SHP77 (cell line): ENCODE data around the gene ITGAD.

ENCODE experiments used
- DNase-seq, 2 experiments: peaks; one replicate each; lab custom pipeline; 2025; lab: John Stamatoyannopoulos, UW

Gene ITGAD

DNA sequence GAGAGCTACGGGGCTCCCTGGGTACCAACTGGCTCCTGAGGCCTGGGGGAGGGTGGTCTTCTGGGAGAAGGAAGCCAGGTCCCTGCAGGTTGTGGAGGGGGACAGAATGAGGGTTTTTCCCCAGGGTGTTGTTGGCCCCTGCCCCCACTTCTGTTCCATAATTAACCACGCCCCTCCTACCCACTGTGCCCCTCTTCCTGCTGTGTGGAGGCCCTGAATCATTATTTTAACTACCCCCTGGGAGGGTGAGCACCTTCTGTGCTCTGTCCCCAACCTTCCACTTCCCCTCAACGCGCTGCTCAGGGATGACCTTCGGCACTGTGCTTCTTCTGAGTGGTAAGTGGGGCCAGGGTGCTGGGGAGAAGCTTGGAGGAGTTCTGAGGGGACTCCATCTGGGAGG is at the start of gene ITGAD:
Gene ITGAD (plus strand): TSS at position 280 of the 400 bp plus-strand sequence. CDS start 26 bp downstream, at position 306.
- DNase-seq: no peak

DNA sequence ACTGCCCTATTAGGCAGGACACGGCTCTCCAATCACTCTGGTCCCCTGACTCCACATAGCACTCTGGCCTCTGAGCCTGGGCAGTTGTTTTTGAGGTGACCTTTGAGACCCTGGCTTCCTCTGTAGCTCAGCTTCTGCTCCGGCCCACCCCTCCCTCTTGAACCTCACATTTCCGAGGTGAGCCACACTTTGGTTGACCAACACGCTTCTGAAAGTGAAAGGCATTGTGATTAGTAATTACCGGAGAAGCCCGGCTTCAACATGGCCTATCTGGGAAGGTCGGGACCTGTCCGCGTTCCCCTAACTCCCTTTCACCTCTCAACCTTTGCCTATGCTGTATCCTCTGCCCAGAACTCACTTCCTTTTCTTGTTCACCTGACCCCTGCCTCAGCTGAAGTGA is 48.4 kb upstream of the ITGAD start:
- DNase-seq: no peak

DNA sequence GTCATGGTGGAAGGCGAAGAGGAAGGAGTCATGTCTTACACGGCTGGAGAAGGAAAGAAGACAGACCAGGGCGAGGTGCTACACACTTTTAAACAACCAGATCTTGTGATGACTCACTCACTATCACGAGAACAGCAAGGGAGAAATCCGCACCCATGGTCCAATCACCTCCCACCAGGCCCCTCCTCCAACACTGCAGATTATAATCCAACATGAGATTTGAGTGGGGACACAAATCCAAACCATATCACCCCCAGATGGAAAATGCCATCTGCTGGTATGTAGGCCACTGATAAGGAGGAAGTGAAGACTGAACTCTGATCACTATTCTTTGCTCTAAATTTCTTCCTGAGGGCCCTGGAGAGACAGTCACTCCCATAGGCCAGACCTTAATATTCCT is 45.7 kb upstream of the ITGAD start:
- no peak for DNase-seq

DNA sequence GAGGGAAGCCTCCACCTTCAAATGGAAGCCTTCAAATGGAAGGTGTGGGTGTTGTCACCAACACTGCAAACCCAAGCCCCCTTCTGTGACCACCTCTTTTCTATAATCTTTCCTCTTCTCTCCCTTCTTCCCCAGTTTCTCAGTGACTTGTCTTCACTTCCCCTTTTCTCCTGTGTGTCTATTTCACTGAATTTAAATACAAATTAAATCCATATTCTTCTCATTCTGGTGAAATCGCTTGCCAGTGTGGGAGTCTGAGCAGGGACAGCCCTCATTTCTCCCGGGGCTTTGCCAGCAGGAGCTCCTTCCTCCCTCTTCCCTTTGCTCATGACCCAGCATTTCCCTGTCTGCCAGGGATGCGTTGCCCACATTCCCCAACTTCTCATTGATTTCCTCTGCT is 44.6 kb upstream of the ITGAD start:
- no peak for DNase-seq

DNA sequence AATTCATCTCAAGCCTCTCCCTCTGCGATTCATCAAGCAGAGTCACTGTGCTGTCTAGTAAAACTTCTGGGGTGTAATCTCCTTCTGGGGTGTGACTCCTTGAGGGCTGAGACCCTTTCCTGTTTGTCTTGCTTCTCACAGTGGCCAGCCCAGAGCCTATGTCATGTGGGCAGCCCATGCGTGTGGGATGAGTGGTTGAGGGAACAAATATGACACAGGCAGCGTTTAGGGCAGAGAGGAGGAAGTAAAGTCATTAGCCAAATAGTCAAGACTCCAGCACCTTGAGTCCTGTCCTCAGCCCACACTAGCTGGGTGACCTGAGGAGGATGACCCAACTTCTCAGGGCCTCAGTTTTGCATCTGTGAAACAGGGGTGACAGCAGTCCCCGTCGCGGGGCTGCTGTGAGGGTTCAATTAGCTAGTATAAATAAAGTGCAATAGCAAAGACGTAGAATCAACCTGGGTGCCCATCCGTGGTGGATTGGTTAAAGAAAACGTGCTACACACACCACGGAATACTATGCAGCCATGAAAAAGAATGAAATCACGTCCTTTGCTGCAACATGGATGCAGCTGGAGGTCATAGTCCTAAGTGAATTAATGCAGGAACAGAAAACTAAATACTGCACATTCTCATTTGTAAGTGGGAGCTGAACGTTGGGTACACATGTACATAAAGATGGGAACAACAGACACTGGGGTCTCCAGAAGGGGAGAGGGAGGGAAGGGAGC is 42.7 kb upstream of the ITGAD start:
- DNase-seq: no peak

DNA sequence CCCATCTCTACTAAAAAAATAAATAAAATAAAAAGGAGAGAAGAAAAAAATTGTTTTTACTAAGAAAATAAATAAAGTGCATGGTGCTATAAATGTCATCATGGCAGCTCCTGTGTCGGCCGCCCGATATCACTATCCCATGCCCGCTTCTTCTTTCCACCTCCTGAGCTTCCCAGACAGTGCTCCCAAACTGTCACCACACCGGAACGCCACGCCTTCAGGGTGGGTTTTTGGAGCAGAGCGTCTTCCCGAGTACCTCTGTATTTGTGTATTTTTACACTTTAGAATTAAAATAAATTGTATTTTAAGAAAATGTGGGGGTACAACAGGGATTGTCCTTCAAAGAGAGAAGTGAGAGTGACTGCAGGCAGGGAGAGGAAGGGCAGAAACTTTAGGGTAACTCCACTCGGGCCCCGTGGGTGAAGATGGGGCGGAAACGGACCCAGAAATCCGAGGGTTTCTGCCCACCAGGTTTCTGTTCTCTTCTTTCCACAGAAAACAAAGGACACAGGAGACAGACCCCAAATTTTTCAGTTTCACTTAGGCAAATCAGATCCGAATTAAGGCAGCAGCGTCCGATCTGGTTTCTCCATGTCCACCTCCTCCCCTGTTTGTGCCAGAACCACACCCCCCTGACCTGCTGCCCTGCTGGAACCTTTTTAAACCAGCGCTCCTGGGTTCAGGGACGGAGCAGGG is 41.7 kb upstream of the ITGAD start:
- DNase-seq: no peak

DNA sequence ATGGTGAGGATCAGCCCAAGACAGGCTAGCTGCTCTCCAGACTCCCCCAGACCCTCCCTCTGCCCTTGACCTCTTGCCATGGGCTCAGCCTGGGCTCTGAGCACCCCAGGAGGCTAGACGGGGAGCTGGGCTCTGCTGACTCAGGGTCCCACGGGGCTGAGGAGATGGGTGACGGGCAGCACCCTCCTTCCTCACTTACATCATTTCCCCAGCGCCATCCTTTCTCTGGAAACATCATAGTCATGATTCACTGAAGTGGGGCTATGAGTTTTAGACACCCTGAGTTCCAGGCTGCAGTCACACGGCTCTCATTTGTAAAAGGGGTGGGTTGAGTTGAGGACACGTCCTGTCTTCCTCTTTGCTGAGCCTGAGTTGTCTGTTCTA is 41.2 kb upstream of the ITGAD start:
- DNase-seq: no peak

DNA sequence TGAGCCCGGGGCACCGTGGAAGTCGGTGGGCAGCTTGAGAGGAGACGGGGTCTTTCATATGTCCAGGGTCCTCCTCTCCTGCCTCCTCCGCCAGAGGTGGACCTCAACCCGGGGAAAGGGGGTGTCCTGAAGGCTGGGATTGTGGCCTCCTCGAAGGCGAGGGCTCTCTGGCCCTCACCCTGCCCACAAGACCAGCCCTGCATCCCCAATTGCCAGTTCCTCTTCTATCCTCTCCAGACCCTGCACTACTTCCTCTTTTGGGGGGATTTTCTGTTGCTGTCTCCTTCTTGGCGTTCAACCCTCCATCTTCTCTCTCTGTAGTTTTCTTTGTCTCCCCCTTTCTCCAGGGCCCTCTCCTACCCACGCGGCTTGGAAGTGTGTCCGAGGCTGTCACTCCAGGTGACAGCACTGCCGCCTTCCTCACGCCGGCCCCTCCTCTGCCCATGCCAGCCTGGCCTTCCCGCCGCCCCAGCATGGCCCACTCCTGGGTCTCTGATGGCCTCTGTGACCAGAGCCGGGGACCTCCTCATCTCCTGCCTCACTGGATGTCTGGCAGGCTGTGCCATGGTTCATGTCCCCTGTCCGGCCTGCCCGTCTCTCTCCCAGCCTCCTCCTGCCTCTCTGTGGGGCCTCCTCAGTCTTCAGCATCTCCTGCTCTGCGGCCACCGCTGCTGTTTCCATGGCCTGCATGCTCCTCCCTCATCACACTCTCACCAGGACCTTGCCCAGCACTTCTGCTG is 40.6 kb upstream of the ITGAD start:
- DNase-seq: no peak

DNA sequence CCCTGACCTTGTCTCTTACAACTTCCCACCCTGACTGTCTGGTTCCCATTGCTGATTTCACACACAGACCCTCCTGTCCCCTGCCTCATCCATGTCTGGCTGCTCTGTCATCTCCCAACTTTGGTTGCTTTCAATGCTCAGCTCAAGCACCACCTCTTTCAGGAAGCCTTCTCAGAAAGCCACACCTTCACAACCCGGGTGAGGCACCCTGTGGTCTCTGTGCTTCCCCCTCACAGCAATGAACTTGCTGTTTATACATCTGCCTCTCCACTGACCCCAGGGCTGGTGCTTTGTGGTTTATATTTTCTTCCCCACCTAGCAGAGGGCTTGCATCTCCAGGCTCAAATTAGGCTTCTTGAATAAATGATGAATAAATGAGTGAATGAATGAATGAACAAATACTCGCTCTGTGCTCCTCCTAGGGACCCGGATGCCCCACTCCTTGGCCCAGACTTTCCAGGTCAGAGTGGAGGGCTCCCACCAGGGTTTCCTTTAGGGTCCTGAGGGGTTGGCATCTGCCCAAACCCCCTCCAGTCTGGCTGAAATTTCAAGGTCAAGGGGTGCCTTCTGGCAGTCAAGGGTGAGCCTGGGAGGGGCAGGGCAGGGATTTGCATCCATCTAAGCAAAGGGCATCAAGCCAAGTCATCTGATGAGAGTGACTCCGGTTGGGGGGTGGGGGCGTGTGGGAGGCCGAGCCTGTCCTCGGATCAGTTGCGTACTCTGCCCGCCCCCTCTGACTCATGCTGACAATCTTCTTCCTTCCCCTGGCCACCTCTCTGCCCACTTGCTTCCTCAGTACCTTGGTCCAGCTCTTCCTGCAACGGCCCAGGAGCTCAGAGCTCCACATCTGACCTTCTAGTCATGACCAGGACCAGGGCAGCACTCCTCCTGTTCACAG is 38.5 kb upstream of the ITGAD start, which contains the start of gene ITGAX:
Gene ITGAX (plus strand): TSS at position 783 of the 898 bp plus-strand sequence. CDS start 79 bp downstream, at position 862.
- DNase-seq: no peak

DNA sequence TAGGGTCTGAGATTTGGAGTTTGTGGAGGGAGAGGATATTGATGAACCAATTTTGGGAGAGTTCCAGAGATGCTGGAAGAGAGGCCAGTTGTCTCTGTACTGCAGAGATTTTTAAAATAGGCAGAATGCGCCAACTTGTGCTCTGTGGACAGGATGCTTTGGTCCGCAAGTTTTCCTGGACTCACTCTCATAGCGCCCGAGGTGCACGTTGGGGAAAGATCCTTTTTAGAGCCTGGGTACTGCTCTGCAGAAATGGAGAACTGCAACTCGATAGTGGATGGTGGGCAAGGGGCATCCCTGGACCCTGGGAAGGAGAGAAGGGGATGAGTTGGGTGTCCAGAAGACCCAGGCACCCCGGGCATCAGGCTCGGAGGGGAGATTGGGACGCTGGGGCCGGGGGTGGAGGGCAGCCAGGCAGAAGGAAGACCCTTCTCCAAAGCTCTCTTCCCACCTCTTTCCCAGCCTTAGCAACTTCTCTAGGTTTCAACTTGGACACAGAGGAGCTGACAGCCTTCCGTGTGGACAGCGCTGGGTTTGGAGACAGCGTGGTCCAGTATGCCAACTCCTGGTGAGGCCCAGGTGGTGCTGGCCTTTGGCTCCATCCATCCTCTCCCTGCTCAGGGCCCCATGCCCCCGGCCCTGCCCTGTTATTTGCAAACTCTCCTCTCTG is 37.6 kb upstream of the ITGAD start:
- DNase-seq: no peak

DNA sequence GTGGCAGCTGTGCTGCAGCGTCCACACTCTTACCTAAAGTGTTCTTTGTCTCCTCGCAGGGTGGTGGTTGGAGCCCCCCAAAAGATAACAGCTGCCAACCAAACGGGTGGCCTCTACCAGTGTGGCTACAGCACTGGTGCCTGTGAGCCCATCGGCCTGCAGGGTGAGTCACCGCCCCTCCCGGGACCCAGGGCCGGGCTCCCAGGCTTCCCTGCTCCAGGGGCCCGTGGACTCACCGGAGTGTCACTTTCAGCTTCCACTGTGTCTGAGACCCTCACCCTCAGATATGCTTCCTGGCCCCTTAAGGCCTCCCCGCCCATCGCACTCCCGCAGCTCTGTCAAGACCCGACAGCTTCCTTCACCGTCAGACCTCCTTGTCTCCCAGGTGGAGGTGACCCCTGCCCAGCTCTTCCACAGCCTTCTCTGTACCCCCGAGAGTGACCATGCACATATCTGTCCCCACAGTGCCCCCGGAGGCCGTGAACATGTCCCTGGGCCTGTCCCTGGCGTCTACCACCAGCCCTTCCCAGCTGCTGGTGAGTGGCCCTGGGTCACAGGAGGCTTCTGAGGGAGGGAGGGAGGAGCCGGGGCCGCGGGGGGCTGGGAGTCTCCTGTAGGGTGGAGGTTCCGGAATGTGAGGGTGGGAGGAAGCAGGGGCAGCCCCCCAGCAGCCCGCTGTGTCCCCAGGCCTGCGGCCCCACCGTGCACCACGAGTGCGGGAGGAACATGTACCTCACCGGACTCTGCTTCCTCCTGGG is 36.4 kb upstream of the ITGAD start:
- no peak for DNase-seq

DNA sequence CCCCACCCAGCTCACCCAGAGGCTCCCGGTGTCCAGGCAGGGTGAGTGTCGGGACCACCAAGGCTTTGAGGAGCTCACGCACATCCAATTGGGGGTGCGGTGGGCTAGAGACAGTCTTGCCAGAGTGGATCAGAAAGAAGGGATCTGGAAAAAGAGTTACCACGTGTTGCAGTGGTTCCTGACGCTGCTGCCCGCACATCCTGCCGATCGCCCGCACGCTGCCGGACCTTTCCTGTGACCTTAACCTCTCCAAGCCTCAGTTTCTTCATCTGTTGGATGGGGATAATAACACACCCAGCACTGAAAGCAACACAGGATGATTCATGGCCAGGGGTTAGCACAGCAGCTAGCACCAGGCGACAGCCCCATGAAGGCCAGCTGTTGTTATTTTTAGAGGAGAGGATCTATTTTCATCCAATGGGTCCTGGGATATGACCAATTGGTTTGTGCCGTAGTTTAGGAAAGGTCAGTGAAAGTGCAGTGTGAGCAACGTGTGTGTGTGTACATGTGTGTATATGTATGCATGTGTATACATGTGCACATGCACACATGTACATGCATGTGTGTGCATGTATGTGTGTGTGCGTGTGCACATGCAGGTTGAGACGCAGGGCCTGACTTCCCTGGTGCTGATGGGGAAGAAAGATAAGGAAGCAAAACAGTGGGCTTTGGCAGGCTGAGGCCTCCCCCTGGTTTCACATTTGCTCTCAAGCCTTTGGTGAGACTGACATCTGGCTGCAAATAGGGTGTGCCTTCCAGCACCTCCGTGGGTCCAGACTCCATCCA is 35.6 kb upstream of the ITGAD start:
- no peak for DNase-seq

DNA sequence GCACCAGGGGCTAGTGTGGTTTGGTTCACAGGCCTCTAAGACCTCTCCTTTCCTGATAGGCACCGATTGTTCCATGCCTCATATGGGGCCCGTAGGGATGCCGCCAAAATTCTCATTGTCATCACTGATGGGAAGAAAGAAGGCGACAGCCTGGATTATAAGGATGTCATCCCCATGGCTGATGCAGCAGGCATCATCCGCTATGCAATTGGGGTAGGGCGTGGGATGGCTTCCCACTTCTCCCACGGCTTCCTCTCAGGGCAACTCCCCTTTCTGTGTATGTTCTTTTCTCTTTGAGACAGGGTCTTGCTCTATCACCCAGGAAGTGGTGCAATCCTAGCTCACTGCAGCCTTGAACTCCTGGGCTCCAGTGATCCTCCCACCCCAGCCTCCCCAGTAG is 32.9 kb upstream of the ITGAD start:
- DNase-seq: no peak

DNA sequence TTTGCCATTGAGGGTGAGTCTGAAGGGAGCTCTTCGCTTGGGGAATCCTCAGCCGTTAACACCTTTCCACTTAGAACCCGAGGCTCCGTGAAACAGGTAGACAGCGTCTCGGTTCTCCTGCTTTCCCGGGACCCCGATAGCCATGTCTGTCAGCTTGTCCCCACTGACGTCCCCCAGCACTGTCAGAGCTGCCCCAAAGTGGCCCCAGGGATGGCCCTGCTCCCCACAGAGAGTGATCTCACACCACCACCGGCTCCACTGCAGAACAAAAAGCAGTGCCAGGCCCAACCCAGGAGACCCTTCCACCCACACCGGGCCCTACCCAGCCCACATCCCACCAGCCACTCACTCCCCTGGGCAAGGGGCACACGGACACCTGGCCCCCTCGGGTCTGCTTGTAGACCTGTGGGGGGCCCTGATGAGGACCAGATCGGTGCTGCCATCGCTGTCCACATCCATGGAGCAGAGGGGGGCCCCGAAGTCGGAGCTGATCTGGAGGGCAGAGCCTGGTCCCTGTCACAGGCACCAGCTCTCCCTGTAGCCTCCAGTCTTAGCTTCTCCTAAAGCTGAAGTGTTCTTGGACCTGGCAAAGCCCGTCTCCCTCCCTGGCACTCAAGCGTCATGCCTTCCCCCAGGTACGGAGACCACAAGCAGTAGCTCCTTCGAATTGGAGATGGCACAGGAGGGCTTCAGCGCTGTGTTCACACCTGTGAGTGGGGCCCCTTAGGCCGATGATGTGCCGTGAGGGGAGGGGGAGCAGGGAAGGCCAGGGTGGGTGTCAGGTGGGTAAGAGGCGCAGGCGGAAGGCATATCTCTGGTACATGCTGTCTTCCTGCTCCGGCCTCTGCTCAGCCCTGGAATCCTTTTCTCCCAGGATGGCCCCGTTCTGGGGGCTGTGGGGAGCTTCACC is 31.7 kb upstream of the ITGAD start:
- no peak for DNase-seq

DNA sequence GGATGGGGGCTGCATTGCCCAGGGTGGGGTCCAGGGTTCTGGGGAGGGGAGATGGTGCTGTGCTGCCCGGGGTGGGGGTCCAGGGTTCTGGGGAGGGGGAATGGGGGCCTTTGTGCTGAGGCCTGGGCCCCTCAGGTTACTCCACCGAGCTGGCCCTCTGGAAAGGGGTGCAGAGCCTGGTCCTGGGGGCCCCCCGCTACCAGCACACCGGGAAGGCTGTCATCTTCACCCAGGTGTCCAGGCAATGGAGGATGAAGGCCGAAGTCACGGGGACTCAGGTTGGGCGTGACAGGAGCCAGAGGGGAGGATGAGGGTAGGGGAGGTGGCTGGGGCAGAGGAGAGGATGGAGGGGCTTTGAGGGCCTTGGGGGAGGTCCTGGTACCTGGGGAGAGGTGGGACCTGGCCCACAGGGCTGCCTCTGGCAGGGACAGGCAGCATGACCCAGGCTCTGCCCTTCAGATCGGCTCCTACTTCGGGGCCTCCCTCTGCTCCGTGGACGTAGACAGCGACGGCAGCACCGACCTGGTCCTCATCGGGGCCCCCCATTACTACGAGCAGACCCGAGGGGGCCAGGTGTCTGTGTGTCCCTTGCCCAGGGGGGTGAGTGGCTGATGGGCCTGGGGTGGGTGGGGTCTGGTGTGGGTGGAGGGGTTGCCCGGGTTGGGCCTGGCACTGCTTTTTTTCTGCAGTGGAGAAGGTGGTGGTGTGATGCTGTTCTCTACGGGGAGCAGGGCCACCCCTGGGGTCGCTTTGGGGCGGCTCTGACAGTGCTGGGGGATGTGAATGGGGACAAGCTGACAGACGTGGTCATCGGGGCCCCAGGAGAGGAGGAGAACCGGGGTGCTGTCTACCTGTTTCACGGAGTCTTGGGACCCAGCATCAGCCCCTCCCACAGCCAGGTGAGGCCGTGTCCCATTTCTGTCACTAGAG is 30.4 kb upstream of the ITGAD start:
- DNase-seq: no peak

DNA sequence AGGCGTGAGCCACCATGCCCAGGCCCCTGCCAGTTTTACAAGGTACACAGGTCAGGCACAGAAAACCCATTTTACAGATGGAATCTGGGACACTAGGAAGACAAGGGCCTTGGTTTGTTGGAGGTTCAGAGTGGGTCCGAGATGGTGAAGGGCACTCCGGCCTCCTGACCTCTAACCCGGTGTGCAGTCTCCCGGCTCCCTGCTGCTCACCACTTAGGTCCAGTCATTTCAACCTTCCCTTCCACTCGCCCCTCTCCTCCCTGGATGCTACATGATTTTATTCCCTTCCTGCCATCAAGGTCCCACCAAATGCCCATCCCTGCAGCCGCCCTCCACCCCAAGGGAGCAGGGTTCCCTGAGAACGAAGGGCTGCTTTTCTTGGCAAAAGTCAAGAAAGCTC is 29.4 kb upstream of the ITGAD start:
- no peak for DNase-seq

DNA sequence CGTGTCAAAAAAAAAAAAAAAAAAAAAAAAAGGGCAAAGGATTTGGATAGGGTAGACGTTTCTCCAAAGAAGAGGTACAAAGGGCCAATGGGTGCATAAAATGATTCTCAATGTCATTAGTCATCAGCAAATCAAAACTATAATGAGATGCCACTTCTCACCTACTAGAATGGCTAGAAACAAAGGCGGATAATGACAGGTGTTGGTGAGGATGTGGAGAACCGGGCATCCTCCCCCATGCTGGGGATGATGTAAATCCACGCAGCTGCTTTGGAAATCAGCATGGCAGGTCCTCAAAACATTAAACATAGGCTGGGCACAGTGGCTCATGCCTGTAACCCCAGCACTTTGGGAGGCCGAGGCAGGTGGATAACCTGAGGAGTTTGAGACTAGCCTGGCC is 28.7 kb upstream of the ITGAD start:
- DNase-seq: no peak
